ENCODE results near the gene GOLT1B.

- TF ChIP-seq TCF7L2 (IDR thresholded peaks at IDR 0.05; ENCODE audit: low read depth, low read length) (no peak), CTCF (CRISPR knock-in tag; IDR thresholded peaks at IDR 0.05) (no peak), ZNF17 (CRISPR knock-in tag; IDR thresholded peaks at IDR 0.05) (no peak), GPBP1L1 (CRISPR knock-in tag; IDR thresholded peaks at IDR 0.05) (no peak), HOXA7 (CRISPR knock-in tag; IDR thresholded peaks at IDR 0.05) (no peak), GABPA (IDR thresholded peaks at IDR 0.05; ENCODE audit: low read depth, low read length) (no peak), GABPA (CRISPR knock-in tag; IDR thresholded peaks at IDR 0.05; ENCODE audit: low read depth) (no peak), SRF (IDR thresholded peaks at IDR 0.05; ENCODE audit: low read depth, low read length) (no peak), ZNF878 (CRISPR knock-in tag; IDR thresholded peaks at IDR 0.05) (no peak)
Observed at GRCh38 chr12:21521541-21521940, 20.0 kb downstream of the GOLT1B start.

All from HepG2 (cell line).